Cardiac fibroblast (primary cell): ENCODE results near the gene SAP30L.
A peak's percentile ranks its signal among the peaks of the same experiment; 100 is the strongest.

Experiments
- DNase-seq, 2 donors: peaks; one replicate each; pipeline versions ENCODE4 v3.0.0 to v3.0.0-alpha.2; 2010; ENCODE audit warnings: low read depth in 2 of 2
- H3K4me3 ChIP-seq, 2 donors: replicated peaks in 1 of 2; 1 replicate in 1 of 2; 2 replicates in 1 of 2; pipeline ENCODE4 v1.5.1; 2011; ENCODE audit warnings: low read depth in 2 of 2, low read length in 2 of 2, mild to moderate bottlenecking in 2 of 2, moderate library complexity in 1 of 2
- TF ChIP-seq, protein P1 (sequence below): IDR thresholded peaks from one replicate; pipeline ENCODE4 v1.5.1; 2011; ENCODE audit warnings: low read depth, mild to moderate bottlenecking, low read length, inconsistent platforms

SAP30L gene

GRCh38 chr5:154466671-154467070 is 20.9 kb downstream of the SAP30L start:
- TF ChIP-seq, protein P1, sequence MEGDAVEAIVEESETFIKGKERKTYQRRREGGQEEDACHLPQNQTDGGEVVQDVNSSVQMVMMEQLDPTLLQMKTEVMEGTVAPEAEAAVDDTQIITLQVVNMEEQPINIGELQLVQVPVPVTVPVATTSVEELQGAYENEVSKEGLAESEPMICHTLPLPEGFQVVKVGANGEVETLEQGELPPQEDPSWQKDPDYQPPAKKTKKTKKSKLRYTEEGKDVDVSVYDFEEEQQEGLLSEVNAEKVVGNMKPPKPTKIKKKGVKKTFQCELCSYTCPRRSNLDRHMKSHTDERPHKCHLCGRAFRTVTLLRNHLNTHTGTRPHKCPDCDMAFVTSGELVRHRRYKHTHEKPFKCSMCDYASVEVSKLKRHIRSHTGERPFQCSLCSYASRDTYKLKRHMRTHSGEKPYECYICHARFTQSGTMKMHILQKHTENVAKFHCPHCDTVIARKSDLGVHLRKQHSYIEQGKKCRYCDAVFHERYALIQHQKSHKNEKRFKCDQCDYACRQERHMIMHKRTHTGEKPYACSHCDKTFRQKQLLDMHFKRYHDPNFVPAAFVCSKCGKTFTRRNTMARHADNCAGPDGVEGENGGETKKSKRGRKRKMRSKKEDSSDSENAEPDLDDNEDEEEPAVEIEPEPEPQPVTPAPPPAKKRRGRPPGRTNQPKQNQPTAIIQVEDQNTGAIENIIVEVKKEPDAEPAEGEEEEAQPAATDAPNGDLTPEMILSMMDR = no peak
- no peak overlapping the region for H3K4me3 ChIP-seq
- DNase-seq = no peak

- DNase-seq = peak; percentile 75
Observed at GRCh38 chr5:154467655-154468354, 22.0 kb downstream of the SAP30L start.

GRCh38 chr5:154470137-154470536 is 24.3 kb downstream of the SAP30L start:
- DNase-seq = no peak
- no peak overlapping the region for H3K4me3 ChIP-seq
- TF ChIP-seq, protein P1 = no peak

More at GRCh38 chr5:154467655-154468354, 22.0 kb downstream of the SAP30L start:
- TF ChIP-seq, protein P1 = peak; percentile 87
- no peak overlapping the region for H3K4me3 ChIP-seq

GRCh38 chr5:154470947-154471870 is 25.4 kb downstream of the SAP30L start:
- DNase-seq = no peak
- no peak overlapping the region for H3K4me3 ChIP-seq
- TF ChIP-seq, protein P1 = no peak

DNA sequence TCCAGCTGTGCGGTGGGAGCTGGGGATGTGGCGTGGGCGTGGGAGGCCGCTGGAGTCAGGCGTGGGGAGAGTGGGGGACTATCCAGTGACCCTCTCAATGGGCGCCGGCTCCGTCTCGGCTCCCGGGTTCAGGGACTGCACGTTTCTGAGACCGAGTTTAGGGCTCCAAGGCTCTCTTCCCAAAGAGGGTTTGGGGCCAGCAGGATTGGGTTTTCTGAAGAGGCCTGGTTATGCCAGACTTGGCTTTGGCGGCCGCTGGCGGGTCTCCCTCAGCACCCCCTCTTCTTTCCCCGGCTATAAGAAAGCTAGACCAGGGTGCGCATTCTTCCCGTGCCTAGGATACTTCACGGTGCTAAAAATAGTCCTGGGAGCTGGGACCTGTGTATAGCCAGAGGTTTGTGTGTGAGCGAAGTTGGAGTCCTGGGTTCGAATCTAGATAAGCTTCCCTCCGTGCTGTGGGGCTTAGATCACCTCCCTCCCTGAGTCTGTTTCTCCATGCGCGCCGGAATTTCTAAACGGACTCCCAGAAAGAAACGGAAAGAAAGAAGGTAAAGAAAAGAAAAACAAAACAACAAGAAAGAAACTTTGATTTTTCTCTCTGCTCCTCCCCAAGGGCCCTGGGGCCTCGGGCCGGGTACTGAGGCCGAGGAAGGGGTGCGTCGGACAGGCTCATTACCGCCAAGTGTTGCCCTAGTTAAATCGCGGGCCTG is 27.2 kb downstream of the SAP30L start:
- DNase-seq = no peak
- H3K4me3 ChIP-seq = no peak overlapping the region
- TF ChIP-seq, protein P1 = no peak

- no peak for DNase-seq
- no peak overlapping the region for H3K4me3 ChIP-seq
Observed at GRCh38 chr5:154473581-154474283, 27.9 kb downstream of the SAP30L start.

More at GRCh38 chr5:154473581-154474283, 27.9 kb downstream of the SAP30L start:
- TF ChIP-seq, protein P1 = no peak
